MG63 (cell line): Measurements from ENCODE around the gene TBC1D16. TPM values are rescaled to one million over a fixed set of nuclear protein-coding genes. Genes with fewer than 3 reads are reported as not detected.
"Not testable (repeated sequence)": the region's sequence is repeated elsewhere in the genome, so short reads cannot be mapped to it uniquely, and the experiment has no call there.

Experiments used
- DNase-seq: peaks from one replicate; pipeline ENCODE4 v3.0.0-alpha.2; 2020
- H3K27me3 ChIP-seq: fragments of 250-450 bp; sonication (Bioruptor Pico); 2 replicates; pipeline ENCODE4 v1.5.1; 2020; ENCODE audit warnings: mild to moderate bottlenecking, moderate library complexity
- H3K36me3 ChIP-seq: fragments of 250-450 bp; sonication (Bioruptor Pico); 2 replicates; pipeline ENCODE4 v1.5.1; 2020; ENCODE audit warnings: mild to moderate bottlenecking, moderate library complexity
- H3K4me3 ChIP-seq: fragments of 250-450 bp; sonication (Bioruptor Pico); 2 replicates; pipeline ENCODE4 v1.5.1; 2020; ENCODE audit warnings: mild to moderate bottlenecking, moderate library complexity
- H3K9me3 ChIP-seq: fragments of 250-450 bp; sonication (Bioruptor Pico); 2 replicates; pipeline ENCODE4 v1.5.1; 2020; ENCODE audit warnings: mild to moderate bottlenecking, moderate library complexity
- total RNA-seq: library from RNA; depleted of rRNA; stranded (reverse); fragments of >200 nt; shearing (Covaris generic); gene quantifications from 2 replicates; pipeline ENCODE4 v1.2.3, GENCODE V29; 2014; ENCODE audit warnings: low replicate concordance

The TBC1D16 gene
- total RNA-seq, 1 experiment from 2014 or later, result 15.0 TPM

- no peaks in the 10 kb centered on the region for H3K9me3 ChIP-seq
- no peaks in the 10 kb centered on the region for H3K27me3 ChIP-seq
- H3K36me3 ChIP-seq, result no peaks in the 10 kb centered on the region
- no peak for DNase-seq
- H3K4me3 ChIP-seq, result no peak overlapping the region
Measured at GRCh38 chr17:80060644-80061043, 25.0 kb upstream of the TBC1D16 start.

GRCh38 chr17:80058311-80058955 is 22.8 kb upstream of the TBC1D16 start:
- H3K36me3 ChIP-seq, result no peaks in the 10 kb centered on the region
- no peaks in the 10 kb centered on the region for H3K27me3 ChIP-seq
- H3K9me3 ChIP-seq, result no peaks in the 10 kb centered on the region
- no peak overlapping the region for H3K4me3 ChIP-seq
- DNase-seq, result no peak

GRCh38 chr17:80055597-80055996 is 19.9 kb upstream of the TBC1D16 start:
- H3K9me3 ChIP-seq, result no peaks in the 10 kb centered on the region
- DNase-seq, result no peak
- H3K36me3 ChIP-seq, result no peaks in the 10 kb centered on the region
- no peak overlapping the region for H3K4me3 ChIP-seq
- H3K27me3 ChIP-seq, result no peaks in the 10 kb centered on the region

GRCh38 chr17:80053102-80053501 is 17.4 kb upstream of the TBC1D16 start:
- H3K9me3 ChIP-seq, result no peaks in the 10 kb centered on the region
- DNase-seq, result no peak
- H3K4me3 ChIP-seq, result no peak overlapping the region
- H3K36me3 ChIP-seq, result no peaks in the 10 kb centered on the region
- no peaks in the 10 kb centered on the region for H3K27me3 ChIP-seq

DNA sequence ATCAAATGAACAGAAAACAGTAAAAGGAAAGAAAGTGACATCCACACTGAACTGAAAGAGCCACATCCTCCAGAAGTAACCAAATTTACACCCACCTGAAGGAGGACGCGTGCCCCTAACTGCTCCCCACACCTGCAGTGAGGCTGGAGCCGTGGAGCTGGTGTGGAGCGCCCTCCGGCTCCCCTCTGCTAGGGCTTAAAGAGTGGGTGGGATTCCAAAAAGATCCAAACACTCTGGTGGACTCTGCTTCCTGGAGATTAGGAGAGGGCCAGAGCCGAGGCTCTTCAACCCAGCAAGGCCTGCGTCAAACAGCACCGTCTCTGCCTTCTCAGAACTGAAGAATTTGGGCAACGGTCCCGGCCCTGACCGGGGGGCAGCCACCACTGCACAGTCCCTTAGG is 16.0 kb upstream of the TBC1D16 start:
- no peak for DNase-seq
- H3K9me3 ChIP-seq, result no peaks in the 10 kb centered on the region
- no peak overlapping the region for H3K4me3 ChIP-seq
- no peaks in the 10 kb centered on the region for H3K27me3 ChIP-seq
- H3K36me3 ChIP-seq, result no peaks in the 10 kb centered on the region

DNA sequence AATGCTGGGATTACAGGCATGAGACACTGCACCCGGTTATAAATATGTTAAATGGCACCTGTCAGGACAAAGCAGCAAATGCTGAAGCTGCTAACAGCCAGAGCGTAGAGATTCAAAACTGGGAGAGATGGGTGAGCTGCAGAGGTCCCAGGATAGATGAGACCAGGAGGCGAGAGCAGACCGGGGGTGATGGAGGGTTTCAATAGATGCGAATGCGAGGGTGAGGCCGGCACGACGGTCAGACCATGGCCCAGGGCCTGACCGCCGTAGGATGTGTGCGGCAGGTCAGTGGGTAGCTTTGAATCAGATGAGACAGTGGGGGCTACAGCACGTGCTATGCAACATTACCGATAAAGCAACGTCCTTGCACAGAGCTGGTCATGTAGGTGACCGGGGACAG is 15.0 kb upstream of the TBC1D16 start:
- DNase-seq, result no peak
- Histone ChIP-seq H3K27me3 (no peaks in the 10 kb centered on the region), H3K9me3 (no peaks in the 10 kb centered on the region), H3K36me3 (no peaks in the 10 kb centered on the region), H3K4me3 (no peak overlapping the region)

DNA sequence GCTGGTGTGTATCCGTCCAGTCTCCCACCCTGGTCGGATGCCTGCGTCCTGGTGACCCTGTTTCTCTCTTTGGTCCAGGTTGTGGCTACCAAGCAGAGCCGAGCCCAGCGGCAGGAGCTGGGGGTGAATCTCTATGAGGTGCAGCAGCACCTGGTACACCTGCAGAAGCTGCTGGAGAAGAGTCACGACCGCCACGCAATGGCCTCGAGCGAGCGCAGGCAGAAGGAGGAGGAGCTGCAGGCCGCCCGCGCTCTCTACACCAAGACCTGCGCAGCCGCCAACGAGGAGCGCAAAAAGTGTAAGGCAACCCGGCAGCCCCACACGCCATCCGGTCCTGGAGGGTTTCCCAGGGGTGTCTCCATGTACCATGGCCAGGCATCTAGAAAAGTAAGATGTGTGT is 14.3 kb upstream of the TBC1D16 start:
- DNase-seq, result no peak
- no peaks in the 10 kb centered on the region for H3K36me3 ChIP-seq
- H3K9me3 ChIP-seq, result no peaks in the 10 kb centered on the region
- H3K27me3 ChIP-seq, result no peaks in the 10 kb centered on the region
- H3K4me3 ChIP-seq, result no peak overlapping the region

DNA sequence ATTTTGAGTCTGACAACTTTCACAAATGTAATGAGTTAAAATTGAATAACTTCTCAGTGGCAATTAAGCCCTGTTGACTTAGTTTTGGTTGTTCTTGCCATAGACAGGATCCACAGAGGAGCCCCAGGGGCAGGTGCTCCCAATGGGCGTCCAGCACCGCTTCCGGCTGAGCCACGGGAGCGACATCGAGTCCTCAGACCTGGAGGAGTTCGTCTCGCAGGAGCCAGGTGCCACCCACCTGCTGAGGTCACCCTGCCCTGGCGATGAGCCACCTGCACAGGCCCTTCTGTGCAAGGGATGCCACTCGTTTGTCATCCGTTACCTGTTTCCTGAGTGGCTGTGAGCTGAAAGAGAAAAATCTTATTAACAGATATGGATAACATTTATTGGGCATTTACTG is 11.5 kb upstream of the TBC1D16 start:
- no peaks in the 10 kb centered on the region for H3K9me3 ChIP-seq
- H3K27me3 ChIP-seq, result no peaks in the 10 kb centered on the region
- DNase-seq, result no peak
- H3K4me3 ChIP-seq, result no peak overlapping the region
- H3K36me3 ChIP-seq, result no peaks in the 10 kb centered on the region; the same call in 1 of the 2 replicates

- H3K4me3 ChIP-seq, H3K9me3 ChIP-seq, H3K27me3 ChIP-seq, H3K36me3 ChIP-seq, DNase-seq: not testable (repeated sequence)
Measured at GRCh38 chr17:80046709-80047108, 11.0 kb upstream of the TBC1D16 start.

GRCh38 chr17:80045703-80046102 is 10.0 kb upstream of the TBC1D16 start:
- Histone ChIP-seq H3K36me3 (no peaks in the 10 kb centered on the region; the same call in 1 of the 2 replicates), H3K27me3 (no peaks in the 10 kb centered on the region), H3K4me3 (no peak overlapping the region), H3K9me3 (no peaks in the 10 kb centered on the region)
- no peak for DNase-seq

- no peaks in the 10 kb centered on the region; the same call in 1 of the 2 replicates for H3K36me3 ChIP-seq
- no peaks in the 10 kb centered on the region for H3K9me3 ChIP-seq
Measured at GRCh38 chr17:80043963-80044362, 8.3 kb upstream of the TBC1D16 start.

GRCh38 chr17:80036715-80037477 is 1.2 kb upstream of the TBC1D16 start:
- H3K4me3 ChIP-seq, result peak overlapping the region; percentile 73
- H3K27me3 ChIP-seq, result no peaks in the 10 kb centered on the region
- no peaks in the 10 kb centered on the region for H3K9me3 ChIP-seq
- H3K36me3 ChIP-seq, result no peaks in the 10 kb centered on the region
- peak; percentile 50 for DNase-seq

More at GRCh38 chr17:80043963-80044362, 8.3 kb upstream of the TBC1D16 start:
- Histone ChIP-seq H3K27me3 (no peaks in the 10 kb centered on the region), H3K4me3 (no peak overlapping the region)
- DNase-seq, result no peak

- no peaks in the 10 kb centered on the region for H3K36me3 ChIP-seq
- DNase-seq, result peak; percentile 86
Measured at GRCh38 chr17:80035937-80036714, 454 bp upstream of the TBC1D16 start, which contains the start of gene CCDC40. Gene CCDC40, plus strand, starts transcription at chr17:80036642. Its CDS starts 21 bp downstream, at chr17:80036663.

DNA sequence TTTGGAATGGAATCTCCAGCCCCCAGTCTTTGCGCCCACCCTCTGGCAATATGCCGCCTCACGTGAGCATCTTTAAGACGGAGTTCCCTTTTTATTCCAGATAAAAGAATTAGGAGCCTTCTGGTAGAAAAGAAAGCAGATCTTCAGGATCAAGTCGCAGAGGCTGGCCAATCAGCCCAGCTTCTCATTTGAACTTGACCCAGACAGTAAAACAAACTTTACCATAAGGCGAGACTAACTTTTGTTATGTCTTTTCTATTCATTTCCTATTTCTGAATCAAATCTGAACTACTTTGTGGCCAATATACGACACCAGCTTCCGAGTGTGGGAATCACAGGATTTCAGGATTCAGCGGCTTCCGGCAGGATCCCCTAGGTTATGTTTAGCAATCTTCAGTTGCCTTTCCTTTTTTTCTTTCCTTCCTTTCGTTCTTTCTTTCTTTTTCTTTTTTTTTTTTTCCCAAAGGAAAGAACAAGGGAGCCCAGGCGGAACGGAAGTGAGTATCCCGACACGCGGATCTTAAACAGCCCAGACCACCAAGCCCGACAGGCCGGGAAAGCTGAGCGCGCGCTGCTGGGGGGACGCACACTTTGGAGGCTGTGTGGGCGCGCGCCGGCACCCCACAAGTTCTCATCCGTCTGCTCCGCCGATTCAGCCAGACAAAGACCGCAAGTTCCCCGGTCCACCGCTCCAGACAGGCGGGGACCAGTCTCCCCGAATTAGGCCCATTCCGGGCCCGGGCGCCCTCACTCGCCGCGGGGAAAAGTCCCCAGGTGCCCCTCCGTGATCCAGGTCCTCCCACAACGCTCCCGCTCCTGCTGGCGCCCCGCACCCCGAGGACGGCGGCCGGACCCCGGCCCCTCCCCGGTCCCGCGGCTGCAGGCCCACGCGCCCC is 633 bp downstream of the TBC1D16 start:
- Histone ChIP-seq H3K27me3 (no peaks in the 10 kb centered on the region), H3K4me3 (peak overlapping the region; percentile 80), H3K9me3 (no peaks in the 10 kb centered on the region), H3K36me3 (no peaks in the 10 kb centered on the region)
- DNase-seq, result peak; percentile 33

More at GRCh38 chr17:80035937-80036714, 454 bp upstream of the TBC1D16 start, which contains the start of gene CCDC40:
- Histone ChIP-seq H3K4me3 (peak within 1 kb of the TSS; percentile 80), H3K27me3 (no peaks in the 10 kb centered on the region), H3K9me3 (no peaks in the 10 kb centered on the region)

GRCh38 chr17:80033840-80034239 is 1.8 kb downstream of the TBC1D16 start:
- H3K9me3 ChIP-seq, result no peaks in the 10 kb centered on the region
- no peak overlapping the region for H3K4me3 ChIP-seq
- no peak for DNase-seq
- no peaks in the 10 kb centered on the region for H3K27me3 ChIP-seq
- no peaks in the 10 kb centered on the region for H3K36me3 ChIP-seq

- no peak for DNase-seq
- no peaks in the 10 kb centered on the region for H3K27me3 ChIP-seq
- H3K36me3 ChIP-seq, result peaks cover 3% of the 10 kb centered on the region; the same call in 1 of the 2 replicates
- no peak overlapping the region for H3K4me3 ChIP-seq
- H3K9me3 ChIP-seq, result no peaks in the 10 kb centered on the region
Measured at GRCh38 chr17:80032614-80033171, 3.0 kb downstream of the TBC1D16 start.
